Calu3 (cell line): ENCODE data around the gene PCDHGA11. TPM values are rescaled to one million over a fixed set of nuclear protein-coding genes. Genes with fewer than 3 reads are reported as not detected.
"Not testable (repeated sequence)": the region's sequence is repeated elsewhere in the genome, so short reads cannot be mapped to it uniquely, and the experiment has no call there.

Experiments used
- BruUV-seq: library from RNA; stranded (reverse); fragments of 400-500 nt; replicated peaks from 2 replicates; lab custom pipeline; 2021; lab: Mats Ljungman, UMichigan
- CTCF ChIA-PET: fragments of 300-600 bp; sonication (Branson Sonifier 250); formaldehyde crosslinking; loops from one replicate; lab custom pipeline; 2022; ENCODE audit warnings: antibody characterized with exemption; lab: Charles Lee
- DNase-seq: peaks from one replicate; pipeline ENCODE4 v3.0.0; 2022
- H3K27ac Mint-ChIP-seq: one replicate; pipeline ENCODE4 v1.8.0; 2022; ENCODE audit warnings: mixed read lengths; ENCODE audit not compliant: unreplicated experiment
- H3K27me3 Mint-ChIP-seq: one replicate; pipeline ENCODE4 v1.8.0; 2022; ENCODE audit warnings: mixed read lengths; ENCODE audit not compliant: unreplicated experiment
- H3K36me3 Mint-ChIP-seq: one replicate; pipeline ENCODE4 v1.8.0; 2022; ENCODE audit warnings: mild to moderate bottlenecking, moderate library complexity, mixed read lengths; ENCODE audit not compliant: insufficient read depth, unreplicated experiment
- H3K4me1 Mint-ChIP-seq: one replicate; pipeline ENCODE4 v1.8.0; 2022; ENCODE audit warnings: mild to moderate bottlenecking, low read depth, mixed read lengths; ENCODE audit not compliant: unreplicated experiment
- H3K4me3 Mint-ChIP-seq: one replicate; pipeline ENCODE4 v1.8.0; 2022; ENCODE audit warnings: mild to moderate bottlenecking, low read depth, moderate library complexity, mixed read lengths; ENCODE audit not compliant: unreplicated experiment
- H3K9me3 Mint-ChIP-seq: one replicate; pipeline ENCODE4 v1.8.0; 2022; ENCODE audit warnings: low read depth, mixed read lengths; ENCODE audit not compliant: unreplicated experiment
- CTCF ChIP-seq: fragments of 200-600 bp; IDR thresholded peaks from one replicate; pipeline ENCODE4 v1.8.0; 2022; ENCODE audit warnings: antibody characterized with exemption; ENCODE audit not compliant: unreplicated experiment
- intact Hi-C: fragments of 100-400 bp; cut with micrococcal nuclease; formaldehyde crosslinking; loops from one replicate; pipeline ENCODE4 v1.10.0; 2022; ENCODE audit not compliant: unreplicated experiment
- total RNA-seq: library from RNA; stranded (reverse); gene quantifications from 2 replicates; pipeline ENCODE4 v1.2.3, GENCODE V29; 2022

The PCDHGA11 gene
- total RNA-seq, 1 experiment from 2014 or later, result 2.8 TPM

DNA sequence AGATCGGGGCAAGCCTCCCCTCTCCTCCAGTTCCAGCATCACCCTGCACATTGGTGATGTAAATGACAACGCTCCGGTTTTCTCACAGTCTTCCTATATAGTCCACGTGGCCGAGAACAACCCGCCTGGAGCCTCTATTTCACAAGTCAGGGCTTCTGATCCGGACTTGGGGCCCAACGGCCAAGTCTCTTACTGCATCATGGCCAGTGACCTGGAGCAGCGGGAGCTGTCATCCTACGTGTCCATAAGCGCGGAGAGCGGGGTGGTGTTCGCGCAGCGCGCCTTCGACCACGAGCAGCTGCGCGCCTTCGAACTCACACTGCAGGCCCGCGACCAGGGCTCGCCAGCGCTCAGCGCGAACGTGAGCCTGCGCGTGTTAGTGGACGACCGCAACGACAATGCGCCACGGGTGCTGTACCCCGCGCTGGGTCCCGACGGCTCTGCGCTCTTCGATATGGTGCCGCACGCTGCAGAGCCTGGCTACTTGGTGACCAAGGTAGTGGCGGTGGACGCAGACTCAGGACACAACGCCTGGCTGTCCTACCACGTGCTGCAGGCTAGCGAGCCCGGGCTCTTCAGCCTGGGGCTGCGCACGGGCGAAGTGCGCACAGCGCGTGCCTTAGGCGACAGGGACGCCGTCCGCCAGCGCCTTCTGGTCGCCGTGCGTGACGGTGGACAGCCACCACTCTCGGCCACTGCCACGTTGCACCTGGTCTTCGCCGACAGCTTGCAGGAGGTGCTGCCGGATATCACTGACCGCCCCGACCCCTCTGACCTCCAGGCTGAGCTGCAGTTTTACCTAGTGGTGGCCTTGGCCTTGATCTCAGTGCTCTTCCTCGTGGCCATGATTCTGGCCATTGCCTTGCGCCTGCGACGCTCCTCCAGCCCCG is 31.5 kb upstream of the PCDHGA11 start:
- no peak for TF ChIP-seq CTCF
- Mint-ChIP-seq H3K36me3 (peaks cover 9% of the 10 kb centered on the region), H3K27me3 (no peaks in the 10 kb centered on the region), H3K4me1 (no peaks in the 10 kb centered on the region), H3K4me3 (no peak overlapping the region), H3K9me3 (peaks cover 17% of the 10 kb centered on the region), H3K27ac (no peak overlapping the region)
- CTCF ChIA-PET, result no interaction called here
- no peak for DNase-seq
- no TSS peak for BruUV-seq
- intact Hi-C loops, result no loop called here

- TF ChIP-seq CTCF, result no peak
- CTCF ChIA-PET, result no interaction called here
- no peaks in the 10 kb centered on the region for H3K27me3 Mint-ChIP-seq
- DNase-seq, result no peak
- H3K27ac Mint-ChIP-seq, result no peak within 1 kb of the TSS
- no TSS peak for BruUV-seq
- H3K36me3 Mint-ChIP-seq, result peaks cover 9% of the 10 kb centered on the region
- H3K4me3 Mint-ChIP-seq, result no peak within 1 kb of the TSS
- peaks cover 20% of the 10 kb centered on the region for H3K9me3 Mint-ChIP-seq
- intact Hi-C loops, result no loop called here
- no peaks in the 10 kb centered on the region for H3K4me1 Mint-ChIP-seq
Measured at GRCh38 chr5:141392429-141393198, 28.2 kb upstream of the PCDHGA11 start, which contains the start of gene PCDHGA8. TSS of gene PCDHGA8 (plus strand) at chr5:141392633. CDS start at chr5:141392814, 181 bp downstream.

DNA sequence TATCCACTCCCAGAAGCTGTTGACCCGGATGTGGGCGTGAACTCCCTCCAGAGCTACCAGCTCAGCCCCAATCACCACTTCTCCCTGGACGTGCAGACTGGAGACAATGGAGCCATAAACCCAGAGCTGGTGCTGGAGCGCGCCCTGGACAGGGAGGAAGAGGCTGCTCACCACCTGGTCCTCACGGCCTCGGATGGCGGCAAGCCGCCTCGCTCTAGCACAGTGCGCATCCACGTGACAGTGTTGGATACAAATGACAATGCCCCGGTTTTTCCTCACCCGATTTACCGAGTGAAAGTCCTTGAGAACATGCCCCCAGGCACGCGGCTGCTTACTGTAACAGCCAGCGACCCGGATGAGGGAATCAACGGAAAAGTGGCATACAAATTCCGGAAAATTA is 27.6 kb upstream of the PCDHGA11 start:
- Mint-ChIP-seq H3K4me3 (no peak overlapping the region), H3K36me3 (peaks cover 9% of the 10 kb centered on the region)

DNA sequence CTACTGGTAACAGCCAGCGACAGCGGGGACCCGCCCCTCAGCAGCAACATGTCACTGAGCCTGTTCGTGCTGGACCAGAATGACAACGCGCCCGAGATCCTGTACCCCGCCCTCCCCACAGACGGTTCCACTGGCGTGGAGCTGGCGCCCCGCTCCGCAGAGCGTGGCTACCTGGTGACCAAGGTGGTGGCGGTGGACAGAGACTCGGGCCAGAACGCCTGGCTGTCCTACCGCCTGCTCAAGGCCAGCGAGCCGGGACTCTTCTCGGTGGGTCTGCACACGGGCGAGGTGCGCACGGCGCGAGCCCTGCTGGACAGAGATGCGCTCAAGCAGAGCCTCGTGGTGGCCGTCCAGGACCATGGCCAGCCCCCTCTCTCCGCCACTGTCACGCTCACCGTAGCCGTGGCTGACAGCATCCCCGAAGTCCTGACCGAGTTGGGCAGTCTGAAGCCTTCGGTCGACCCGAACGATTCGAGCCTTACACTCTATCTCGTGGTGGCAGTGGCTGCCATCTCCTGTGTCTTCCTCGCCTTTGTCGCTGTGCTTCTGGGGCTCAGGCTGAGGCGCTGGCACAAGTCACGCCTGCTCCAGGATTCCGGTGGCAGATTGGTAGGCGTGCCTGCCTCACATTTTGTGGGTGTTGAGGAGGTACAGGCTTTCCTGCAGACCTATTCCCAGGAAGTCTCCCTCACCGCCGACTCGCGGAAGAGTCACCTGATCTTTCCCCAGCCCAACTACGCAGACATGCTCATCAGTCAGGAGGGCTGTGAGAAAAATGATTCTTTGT is 26.3 kb upstream of the PCDHGA11 start:
- H3K27me3 Mint-ChIP-seq, CTCF ChIA-PET, BruUV-seq, intact Hi-C loops, DNase-seq, H3K27ac Mint-ChIP-seq, H3K4me3 Mint-ChIP-seq, H3K4me1 Mint-ChIP-seq: not testable (repeated sequence)
- Mint-ChIP-seq H3K9me3 (peaks cover 13% of the 10 kb centered on the region), H3K36me3 (peaks cover 13% of the 10 kb centered on the region)

More for the DNA sequence above, 27.6 kb upstream of the PCDHGA11 start:
- Mint-ChIP-seq H3K27ac (no peak overlapping the region), H3K27me3 (no peaks in the 10 kb centered on the region), H3K9me3 (peaks cover 20% of the 10 kb centered on the region), H3K4me1 (no peaks in the 10 kb centered on the region)
- intact Hi-C loops, result no loop called here
- BruUV-seq, result no TSS peak
- CTCF ChIA-PET, result no interaction called here
- no peak for DNase-seq
- no peak for TF ChIP-seq CTCF
